Sciatic nerve (tissue), 2 donors: Measurements from ENCODE around the gene MB. TPM values are rescaled to one million over a fixed set of nuclear protein-coding genes. Genes with fewer than 3 reads are reported as not detected.

Experiments used
- ATAC-seq: fragments of 200-7000 bp; cut with Tn5 transposase; one replicate; pipeline ENCODE4 v1.9.1; 2020; ENCODE audit warnings: mild to moderate bottlenecking, moderate library complexity
- DNase-seq: peaks from one replicate; pipeline ENCODE4 v3.0.0-alpha.2; 2020; ENCODE audit warnings: low spot score
- intact Hi-C: fragments of 100-400 bp; cut with DNase I; formaldehyde crosslinking; loops from one replicate; pipeline ENCODE4 v1.14.2; 2022
- total RNA-seq: library from RNA; stranded (reverse); fragmentation: NEBNext Ultra II Directional; extraction: Animal tissue kit (Norgen Biotek cat#: 25700); gene quantifications from one replicate; pipeline ENCODE4 v1.2.1, GENCODE V29; 2021
- donor health status: DM: no; HTN: no; CAD: no.
- donor health status: DM: no; HTN: no; CAD: no.

MB gene
- total RNA-seq, 1 donor from 2014 or later, result not detected

GRCh38 chr22:35563211-35563610, 53.9 kb downstream of the MB start:
- intact Hi-C loops, result no loop called here
- DNase-seq (no peak), ATAC-seq (no peak)

- ATAC-seq (no peak), DNase-seq (no peak)
- intact Hi-C loops, result no loop called here
These were observed 55.2 kb downstream of the MB start for GRCh38 chr22:35561796-35562526.

- no peak for ATAC-seq
- intact Hi-C loops, result no loop called here
- DNase-seq, result no peak
These were observed 56.3 kb downstream of the MB start for GRCh38 chr22:35560824-35561223.

- intact Hi-C loops, result no loop called here
- DNase-seq (no peak), ATAC-seq (no peak)
These were observed 56.8 kb downstream of the MB start for GRCh38 chr22:35560366-35560765.

- intact Hi-C loops, result no loop called here
- no peak for ATAC-seq
- no peak for DNase-seq
These were observed 57.6 kb downstream of the MB start for GRCh38 chr22:35559354-35560005.

- DNase-seq (no peak), ATAC-seq (no peak)
- intact Hi-C loops, result no loop called here
These were observed 58.4 kb downstream of the MB start for GRCh38 chr22:35558719-35559118.

GRCh38 chr22:35558031-35558430, 59.1 kb downstream of the MB start:
- ATAC-seq, result no peak
- intact Hi-C loops, result no loop called here
- no peak for DNase-seq

Other genes starting within 250 kb of the MB start
- gene HMOX1, start 236.2 kb downstream of the MB start, total RNA-seq, result 78.5 TPM
- 23.0 TPM for gene MCM5, start 217.2 kb downstream of the MB start, total RNA-seq
- gene RASD2, start 76.5 kb downstream of the MB start, total RNA-seq, result 0.45 TPM
- 16.4 TPM for gene APOL6, start 31.1 kb upstream of the MB start, total RNA-seq
- gene APOL5, start 100.5 kb upstream of the MB start, total RNA-seq, result not detected